Ammon's horn (tissue), 1 donor: ENCODE data around the gene NOC2L.

ENCODE experiments used
- DNase-seq: peaks from one replicate; pipeline ENCODE4 v3.0.0-alpha.2; 2016; ENCODE audit warnings: low spot score

NOC2L gene

DNA sequence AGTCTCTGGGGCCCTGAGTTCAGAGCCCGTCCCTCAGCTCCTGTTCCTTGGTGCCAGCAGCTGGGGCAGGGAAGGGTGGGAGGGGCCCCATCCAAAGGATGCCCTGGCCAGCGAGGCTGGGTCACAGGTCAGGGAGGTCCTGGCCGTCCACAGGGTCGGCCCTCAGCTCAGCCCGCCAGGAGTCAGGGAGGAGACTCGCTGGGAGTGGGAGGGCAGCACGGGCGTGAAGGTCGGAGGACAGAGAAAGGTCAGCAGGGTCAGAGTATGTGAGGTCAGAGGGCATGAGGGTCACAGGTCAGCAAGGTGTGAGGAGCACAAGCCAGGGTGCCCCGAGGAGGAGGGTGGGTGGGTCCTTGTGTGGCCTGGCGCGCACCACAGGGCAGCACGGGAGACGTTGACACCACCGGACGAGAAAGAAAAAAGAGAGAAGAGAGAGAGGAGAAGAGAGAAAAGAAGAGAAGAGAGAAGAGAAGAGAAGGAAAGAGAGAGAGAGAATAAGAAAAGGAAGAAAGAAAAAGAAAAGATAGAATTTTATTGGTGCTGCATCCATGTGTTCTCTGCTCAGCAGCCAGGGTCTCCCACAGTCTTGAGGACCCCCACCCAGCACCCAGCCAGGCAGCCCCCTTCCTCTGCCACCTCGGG, 15.8 kb upstream of the NOC2L start:
- DNase-seq, result no peak

DNA sequence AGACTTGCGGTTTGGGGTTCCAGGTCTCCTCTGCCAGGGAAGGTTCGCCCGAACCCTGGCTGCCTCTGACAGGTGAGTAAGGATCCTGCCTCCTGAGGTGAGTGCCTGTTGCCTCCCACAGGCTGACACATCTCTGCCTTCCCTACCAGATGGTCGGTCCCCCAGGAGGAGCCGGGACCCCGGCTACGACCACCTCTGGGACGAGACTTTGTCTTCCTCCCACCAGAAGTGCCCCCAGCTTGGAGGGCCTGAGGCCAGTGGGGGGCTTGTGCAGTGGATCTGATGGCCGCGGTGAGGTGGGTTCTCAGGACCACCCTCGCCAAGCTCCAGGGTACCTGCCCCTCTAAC, 15.2 kb upstream of the NOC2L start:
- DNase-seq, result no peak

DNA sequence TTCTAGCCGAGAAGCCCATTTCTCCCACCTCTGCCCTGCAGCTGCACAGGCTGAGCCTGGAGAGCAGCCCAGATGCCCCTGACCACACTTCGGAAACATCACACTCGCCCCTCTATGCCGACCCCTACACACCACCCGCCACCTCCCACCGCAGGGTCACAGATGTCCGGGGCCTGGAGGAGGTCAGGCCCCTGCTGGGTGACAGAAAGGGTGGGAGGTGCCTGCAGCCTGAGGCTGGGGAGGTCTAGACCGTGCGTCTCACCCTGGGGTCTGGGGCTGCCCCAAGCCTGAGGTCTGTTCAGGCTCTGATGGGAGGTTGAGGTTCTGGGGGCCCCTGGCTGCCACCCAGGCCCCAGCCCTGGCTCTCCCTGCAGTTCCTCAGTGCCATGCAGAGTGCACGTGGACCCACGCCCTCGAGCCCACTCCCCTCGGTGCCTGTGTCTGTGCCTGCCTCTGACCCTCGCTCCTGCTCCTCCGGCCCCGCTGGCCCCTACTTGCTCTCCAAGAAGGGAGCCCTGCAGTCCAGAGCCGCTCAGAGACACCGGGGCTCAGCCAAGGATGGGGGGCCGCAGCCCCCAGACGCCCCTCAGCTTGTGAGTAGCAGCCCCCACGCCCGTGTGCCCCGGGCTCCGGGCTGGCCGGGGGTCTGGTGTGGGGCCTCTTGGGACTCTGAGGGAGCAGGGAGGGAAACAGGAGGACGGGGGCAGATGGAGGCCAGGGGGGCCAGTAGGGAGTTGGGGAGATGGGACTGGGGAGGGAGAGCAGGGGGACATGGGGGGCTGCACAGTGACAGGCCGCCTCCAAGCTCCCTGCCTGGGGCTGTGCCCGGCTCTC, 14.6 kb upstream of the NOC2L start:
- no peak for DNase-seq

DNA sequence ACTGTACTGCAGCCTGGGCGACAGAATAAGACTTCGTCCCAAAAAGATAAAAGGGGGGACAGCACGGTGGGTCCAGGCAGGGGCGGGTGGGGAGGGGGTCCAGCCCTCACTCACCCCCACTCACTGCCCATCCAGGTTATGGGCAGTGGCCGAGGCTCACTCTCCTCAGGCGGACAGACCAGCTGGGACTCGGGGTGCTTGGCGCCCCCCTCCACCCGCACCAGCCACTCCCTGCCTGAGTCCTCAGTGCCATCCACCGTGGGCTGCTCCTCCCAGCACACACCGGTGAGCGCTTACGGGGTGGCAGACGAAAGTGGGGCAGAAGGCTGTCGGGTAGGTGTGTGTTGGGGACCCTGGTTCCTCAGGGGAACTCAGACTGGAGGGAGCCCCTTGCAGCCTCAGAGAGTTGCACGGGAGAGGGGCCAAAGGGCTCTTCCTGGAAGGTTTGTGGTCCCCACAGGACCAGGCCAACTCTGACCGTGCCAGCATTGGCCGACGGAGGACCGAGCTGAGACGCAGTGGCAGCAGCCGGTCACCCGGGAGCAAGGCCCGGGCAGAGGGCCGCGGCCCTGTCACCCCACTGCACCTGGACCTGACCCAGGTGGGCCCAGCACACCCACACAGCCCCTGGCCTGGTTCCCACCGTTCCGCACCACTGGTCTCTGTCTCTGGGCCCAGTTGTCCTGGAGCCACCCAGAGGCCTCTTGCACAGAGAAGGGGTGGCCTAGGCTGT, 13.8 kb upstream of the NOC2L start:
- DNase-seq, result no peak

DNA sequence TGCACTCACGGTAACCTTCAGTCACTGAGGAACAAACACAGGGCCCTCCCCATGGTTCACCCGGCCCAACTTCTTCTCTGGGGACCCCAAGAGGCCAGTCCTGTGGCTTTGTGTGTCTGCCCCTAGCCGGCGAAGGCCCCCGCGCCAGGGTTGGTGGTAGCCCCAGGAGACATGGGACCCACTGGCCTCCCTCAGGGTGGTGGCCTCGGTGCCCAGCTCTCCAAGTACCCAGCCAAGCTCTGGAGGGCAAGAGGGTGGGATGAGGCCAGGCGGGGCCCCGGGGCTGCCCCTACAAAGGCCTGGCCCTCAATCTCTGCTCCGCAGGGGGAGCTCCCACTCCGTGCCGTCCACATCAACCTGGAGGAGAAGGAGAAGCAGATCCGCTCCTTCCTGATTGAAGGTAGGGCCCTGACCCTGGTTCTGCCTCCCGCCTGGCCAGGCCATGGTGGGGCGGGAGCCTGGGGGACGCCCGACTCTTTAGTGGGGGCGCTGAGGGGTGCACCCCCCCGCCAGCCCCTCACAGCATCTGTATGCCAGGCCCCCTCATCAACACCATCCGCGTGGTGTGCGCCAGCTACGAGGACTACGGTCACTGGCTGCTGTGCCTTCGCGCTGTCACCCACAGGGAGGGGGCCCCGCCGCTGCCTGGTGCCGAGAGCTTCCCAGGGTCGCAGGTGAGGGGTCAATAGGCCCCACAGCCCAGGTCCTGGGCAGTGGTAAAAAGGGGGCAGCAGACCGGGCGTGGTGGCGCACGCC, 12.9 kb upstream of the NOC2L start:
- no peak for DNase-seq

DNA sequence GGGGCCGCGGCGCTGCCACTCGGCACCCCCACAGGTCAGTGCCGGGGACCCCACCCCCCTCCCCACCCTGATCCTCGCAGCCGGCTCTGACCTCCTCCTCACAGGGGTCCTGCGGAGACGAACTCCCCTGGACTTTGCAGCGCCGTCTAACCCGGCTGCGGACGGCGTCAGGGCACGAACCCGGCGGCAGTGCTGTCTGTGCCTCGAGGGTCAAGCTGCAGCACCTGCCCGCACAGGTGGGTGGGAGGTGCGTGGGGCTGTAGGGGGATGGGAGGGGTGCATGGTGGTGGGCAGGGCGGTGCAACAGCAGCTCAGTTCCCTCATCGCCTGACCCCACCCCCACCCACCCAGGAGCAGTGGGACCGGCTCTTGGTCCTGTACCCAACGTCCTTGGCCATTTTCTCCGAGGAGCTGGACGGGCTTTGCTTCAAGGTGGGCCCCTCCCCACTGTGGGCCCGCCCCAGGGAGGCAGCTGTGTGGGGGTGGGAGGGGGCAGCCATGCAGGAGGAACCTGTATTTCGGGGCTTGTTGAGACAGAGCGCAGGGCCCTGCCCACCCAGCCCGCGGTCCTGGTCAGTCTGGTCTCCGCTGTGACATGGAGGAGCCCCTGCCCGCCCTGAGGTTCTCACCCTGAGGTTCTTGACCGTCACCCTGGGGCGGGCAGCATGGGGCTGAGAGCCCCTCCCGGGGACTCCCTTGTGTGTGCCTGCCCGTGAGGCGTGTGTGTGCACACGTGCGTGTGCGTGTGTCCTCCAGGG, 12.1 kb upstream of the NOC2L start:
- no peak for DNase-seq

DNA sequence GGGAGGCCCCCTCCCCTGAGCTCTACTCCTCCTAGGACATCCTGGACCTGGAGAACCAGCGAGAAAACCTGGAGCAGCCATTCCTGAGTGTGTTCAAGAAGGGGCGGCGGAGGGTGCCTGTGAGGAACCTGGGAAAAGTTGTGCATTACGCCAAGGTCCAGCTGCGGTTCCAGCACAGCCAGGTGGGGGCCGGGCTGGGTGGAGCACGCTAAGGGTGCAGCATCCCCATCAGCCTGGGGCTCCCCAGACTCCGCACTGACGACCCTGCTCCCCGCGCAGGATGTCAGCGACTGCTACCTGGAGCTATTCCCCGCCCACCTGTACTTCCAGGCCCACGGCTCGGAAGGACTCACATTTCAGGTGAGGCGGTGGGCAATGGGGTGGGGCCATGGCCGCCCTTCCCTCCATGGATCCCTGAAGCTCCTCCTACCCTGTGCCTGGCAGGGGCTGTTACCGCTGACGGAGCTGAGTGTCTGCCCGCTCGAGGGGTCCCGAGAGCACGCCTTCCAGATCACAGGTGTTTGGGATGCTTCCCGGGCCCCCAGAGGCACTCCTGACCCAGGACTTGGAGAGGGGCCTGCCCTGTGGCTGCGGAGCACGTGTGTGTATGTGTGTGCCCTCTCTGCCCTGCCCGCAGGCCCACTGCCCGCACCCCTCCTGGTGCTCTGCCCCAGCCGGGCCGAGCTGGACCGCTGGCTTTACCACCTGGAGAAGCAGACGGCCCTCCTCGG, 11.4 kb upstream of the NOC2L start:
- no peak for DNase-seq

DNA sequence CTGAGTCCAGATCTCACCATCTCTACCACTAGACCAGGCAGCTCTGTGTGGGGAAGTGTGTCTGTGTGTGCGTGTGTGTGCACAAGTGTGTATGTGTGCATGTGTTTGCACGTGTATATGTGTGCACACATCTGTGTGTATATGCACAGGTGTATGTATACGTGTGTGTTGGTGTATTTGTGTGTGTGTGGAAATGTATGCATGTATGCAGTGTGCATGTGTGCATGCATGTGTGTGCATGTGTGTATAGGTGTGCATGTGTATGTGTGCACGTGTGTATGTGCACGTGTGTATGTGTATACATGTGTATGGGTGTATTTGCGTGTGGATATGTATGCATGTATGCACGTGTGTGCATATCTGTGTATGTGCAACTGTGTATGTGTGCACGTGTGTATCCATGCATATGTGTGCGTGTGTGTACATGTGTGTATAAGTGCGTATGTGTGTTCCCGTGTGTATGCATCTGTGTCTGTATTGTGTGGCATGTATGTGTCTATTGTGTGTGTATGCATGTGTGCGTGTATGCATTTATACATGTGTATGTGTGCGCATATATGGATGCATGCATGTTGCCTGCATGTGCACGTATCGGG, 10.3 kb upstream of the NOC2L start:
- DNase-seq, result no peak

DNA sequence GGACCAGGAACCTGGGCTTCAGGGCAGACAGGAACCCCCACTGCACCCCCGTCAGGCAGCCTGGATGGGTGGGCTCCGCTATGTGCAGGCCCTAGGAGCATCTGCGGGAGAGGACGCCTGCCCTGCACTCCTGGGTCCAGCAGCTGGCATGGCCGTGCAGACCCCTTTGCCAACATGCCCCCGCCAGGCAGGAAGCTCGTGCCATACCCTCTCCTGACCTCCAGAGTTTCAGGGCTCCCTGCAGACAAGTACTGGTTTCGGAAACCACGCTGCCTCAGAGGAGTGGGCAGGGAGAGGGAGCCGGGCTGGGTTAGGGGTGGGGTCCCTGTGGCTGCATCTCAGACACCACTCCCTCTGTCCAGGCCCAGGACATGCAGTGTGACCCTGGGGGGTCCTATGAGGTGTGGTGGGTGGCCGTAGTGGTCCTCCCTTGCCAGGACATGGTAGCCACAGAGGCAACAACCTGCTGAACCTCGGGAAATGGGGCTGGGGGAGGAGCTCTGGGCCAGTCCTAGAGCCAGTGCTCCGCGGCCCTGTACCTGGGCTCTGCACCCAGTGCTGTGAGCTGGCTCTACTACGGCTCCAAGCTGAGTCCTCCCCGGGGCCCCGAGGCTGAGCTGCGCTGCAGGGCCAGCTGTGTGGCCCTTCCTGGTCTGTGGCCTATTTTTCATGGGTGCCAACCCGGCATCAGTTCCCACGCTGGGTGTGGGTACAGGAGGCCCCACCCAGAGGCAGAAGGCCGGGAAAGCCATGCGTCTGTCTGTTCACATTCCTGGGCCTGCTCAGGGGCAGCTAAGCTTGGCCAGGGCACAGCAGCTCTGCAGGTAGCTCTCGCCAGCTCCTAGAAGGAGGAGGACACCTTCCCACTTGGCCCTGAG, 8.6 kb upstream of the NOC2L start:
- DNase-seq, result no peak

DNA sequence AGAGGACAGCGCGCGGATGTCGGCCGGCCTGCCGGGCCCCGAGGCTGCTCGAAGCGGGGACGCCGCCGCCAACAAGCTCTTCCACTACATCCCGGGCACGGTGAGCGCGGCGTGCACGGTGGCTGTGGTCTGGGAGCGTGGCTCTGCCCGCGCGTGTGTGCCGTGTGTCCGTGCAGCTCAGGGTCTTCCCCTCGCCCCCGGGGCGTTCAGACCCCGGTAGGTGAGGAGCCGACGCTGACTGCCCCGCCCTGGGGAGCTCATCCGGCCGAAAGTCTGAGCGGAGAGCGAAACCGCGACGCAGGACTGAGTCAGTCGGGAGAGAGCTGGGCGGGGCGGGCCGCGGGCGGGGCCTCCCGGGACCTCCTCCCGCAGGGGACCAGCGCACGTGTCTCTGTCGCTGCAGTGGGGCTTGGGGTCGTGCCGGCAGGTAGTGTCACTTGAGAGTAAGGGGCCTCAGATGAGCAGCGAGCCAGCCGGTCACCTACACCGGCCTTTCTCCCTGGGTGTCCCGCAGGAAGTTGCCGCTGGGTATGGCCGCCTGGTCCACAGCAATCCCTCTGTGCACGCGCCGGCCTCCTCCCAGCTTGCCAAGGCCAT, 7.7 kb upstream of the NOC2L start:
- no peak for DNase-seq

DNA sequence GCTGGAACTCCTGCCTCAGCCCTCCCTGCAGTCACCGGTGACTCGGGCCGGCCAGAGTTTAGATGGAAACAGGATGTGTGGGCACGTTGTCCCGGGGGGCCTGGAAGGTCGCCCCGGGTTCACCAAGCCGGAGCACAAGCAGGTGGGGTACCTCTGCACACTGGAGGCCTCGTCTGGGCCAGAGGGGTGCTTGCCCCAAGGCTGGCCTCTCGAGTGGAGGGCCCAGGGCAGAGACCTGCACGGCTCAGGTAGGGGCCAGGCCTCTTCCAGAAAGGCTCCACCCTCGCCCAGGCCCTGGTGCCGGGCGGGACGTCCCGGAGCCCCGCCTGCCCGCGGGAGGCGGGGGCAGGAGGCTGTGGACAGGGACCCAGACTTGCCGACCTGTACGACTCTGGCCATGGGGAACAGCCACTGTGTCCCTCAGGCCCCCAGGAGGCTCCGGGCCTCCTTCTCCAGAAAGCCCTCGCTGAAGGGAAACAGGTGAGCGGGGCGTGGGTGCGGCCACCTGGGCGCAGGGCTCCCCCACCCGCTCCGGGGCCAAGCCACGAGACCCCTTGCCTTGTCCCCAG, 7.2 kb upstream of the NOC2L start, which contains the start of gene PLEKHN1:
Gene PLEKHN1 (plus strand): TSS at position 348 of the 569 bp plus-strand sequence. CDS start 50 bp downstream, at position 398.
- DNase-seq, result no peak

DNA sequence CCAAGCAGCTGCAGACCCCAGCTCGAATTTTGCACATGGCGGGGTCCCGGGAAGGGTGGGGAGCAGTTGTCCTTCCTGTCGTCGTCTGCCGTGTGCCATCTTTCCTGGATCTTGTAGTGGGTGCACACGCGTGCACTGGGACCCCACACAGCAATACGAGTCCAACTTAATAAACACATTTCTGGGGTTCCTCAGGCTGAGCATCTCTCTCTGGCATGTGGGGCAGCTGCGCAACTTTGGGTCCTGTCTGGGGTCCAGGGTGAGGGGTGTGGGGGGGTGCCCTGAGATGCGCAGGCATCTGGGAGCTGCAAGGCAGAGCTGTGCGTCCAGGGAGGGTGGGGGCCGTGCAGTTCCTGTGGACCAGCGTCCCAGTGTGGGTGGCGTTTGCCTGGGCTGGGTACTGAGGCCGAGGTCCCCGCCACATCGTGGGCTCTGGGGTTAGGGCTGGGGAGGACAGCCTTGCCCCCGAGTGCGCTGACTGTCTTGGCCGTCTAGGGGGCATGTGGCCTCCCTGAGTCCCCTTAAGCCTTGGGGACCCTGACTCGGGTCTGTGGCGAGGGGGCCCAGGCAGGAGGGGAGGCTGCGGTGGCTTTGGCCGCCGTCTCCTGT, 6.6 kb upstream of the NOC2L start:
- DNase-seq, result no peak

DNA sequence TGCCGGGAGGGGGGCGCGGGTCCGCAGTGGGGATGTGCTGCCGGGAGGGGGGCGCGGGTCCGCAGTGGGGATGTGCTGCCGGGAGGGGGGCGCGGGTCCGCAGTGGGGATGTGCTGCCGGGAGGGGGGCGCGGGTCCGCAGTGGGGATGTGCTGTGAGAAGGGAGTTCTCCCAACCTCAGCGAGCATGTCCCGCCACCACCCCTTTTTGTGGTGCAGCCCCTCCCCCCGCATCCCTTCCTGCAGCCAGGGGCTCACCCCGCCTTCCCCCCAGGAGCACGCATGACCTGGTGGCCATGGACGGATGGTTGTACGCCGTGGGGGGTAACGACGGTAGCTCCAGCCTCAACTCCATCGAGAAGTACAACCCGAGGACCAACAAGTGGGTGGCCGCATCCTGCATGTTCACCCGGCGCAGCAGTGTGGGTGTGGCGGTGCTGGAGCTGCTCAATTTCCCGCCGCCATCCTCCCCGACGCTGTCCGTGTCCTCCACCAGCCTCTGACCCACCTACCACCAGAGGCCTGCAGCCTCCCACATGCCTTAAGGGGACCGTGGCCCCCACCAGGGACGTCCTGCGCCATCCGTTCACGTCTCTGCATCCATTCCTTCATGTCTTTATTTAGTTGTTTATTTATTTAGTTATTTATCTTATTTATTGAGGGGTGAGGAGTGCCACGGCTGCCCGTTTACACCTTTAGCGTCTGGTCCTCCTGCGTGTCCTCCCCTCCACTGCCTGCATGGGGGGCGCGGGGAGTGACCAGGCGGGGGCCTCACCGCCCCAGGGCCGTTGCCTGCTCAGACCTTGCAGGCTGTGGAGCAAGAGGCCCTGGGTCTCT, 5.9 kb upstream of the NOC2L start:
- DNase-seq, result no peak

DNA sequence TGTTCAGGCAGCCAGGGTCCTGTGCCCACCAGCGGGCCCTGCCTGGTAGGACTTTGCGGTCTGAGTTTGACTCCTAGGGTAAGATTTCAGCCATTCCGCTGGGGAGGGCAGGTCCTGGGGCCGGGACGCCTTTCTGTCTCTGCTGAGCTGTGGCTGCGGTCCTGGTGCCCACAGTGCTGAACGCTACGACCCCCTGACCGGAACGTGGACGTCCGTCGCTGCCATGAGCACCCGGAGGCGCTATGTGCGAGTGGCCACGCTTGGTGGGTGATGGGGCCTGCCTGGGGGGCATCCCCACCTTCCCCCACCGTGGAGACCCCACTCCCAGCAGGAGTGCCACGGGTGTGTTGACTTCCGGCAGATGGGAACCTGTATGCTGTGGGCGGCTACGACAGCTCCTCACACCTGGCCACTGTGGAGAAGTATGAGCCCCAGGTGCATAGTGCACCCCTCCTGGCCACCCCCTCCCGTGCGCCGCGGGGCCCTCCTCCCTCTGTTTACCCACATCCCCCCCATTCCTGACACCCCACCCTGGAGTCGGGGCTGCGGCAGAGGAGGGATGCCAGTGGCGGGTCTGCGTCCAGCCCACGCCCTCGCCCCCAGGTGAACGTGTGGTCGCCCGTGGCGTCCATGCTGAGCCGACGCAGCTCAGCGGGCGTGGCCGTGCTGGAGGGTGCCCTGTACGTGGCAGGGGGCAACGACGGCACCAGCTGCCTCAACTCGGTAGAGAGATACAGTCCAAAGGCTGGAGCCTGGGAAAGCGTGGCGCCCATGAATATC, 4.9 kb upstream of the NOC2L start:
- no peak for DNase-seq

DNA sequence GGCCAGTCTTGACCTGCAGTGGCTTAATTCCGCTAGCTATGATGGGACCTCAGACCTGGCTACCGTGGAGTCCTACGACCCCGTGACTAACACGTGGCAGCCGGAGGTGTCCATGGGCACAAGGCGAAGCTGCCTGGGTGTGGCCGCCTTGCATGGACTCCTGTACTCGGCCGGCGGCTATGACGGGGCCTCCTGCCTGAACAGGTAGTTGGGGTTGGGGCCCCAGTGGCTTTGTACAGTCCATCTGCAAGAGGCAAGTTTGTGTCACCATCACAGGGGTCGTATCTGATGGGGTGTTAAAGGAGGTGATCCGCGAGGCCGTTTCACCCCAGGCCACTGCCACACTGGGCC, 4.2 kb upstream of the NOC2L start:
- DNase-seq, result no peak
